GM18951 (cell line): ENCODE results near the gene CAMK1.

Source experiments
- POLR2A ChIP-seq: IDR thresholded peaks from 4 replicates; pipeline ENCODE4 v1.6.1; 2011; ENCODE audit warnings: mild to moderate bottlenecking; ENCODE audit not compliant: insufficient read length, insufficient read depth; ENCODE audit errors: extremely low read depth
- in situ Hi-C: fragments of 300-500 bp; cut with MboI; formaldehyde crosslinking; loops from one replicate; pipeline ENCODE4 v1.12.0; 2022; ENCODE audit warnings: low sequenced_read_pairs, mixed read lengths, inconsistent platforms; ENCODE audit not compliant: unreplicated experiment

The CAMK1 gene

DNA sequence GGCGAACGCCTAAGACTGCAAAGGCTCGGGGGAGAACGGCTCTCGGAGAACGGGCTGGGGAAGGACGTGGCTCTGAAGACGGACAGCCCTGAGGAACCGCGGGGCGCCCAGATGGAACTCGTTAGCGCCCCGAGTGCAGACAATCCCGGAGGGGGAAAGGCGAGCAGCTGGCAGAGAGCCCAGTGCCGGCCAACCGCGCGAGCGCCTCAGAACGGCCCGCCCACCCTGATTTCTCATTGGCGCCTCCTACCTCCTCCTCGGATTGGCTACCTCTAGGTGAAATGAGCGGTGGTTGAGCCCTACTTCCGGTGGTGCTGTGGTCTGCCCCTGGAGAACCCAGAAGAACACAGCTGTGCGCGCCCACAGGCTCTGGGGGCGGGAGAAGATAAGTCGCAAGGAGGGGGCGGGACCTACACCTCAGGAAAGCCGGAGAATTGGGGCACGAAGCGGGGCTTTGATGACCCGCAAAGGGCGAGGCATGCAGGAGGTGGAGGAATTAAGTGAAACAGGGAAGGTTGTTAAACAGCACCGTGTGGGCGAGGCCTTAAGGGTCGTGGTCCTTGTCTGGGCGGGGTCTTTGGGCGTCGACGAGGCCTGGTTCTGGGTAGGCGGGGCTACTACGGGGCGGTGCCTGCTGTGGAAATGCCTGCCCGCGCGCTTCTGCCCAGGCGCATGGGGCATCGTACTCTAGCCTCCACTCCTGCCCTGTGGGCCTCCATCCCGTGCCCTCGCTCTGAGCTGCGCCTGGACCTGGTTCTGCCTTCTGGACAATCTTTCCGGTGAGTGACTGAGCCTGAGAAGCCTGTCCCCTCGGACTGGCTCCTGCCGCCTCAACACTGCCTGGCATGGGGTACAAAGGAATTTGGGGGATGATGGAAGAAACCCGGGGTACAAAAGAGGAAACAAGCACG is 19.8 kb downstream of the CAMK1 start, which contains the start of gene OGG1:
OGG1 (plus strand) TSS at position 308 of the 911 bp plus-strand sequence; CDS start at position 643, 335 bp downstream.
- in situ Hi-C loops = no loop called here
- peak; percentile 70 for TF ChIP-seq POLR2A

GRCh38 chr3:9749296-9749644 is 20.5 kb downstream of the CAMK1 start:
- in situ Hi-C loops = no loop called here
- no peak for TF ChIP-seq POLR2A

DNA sequence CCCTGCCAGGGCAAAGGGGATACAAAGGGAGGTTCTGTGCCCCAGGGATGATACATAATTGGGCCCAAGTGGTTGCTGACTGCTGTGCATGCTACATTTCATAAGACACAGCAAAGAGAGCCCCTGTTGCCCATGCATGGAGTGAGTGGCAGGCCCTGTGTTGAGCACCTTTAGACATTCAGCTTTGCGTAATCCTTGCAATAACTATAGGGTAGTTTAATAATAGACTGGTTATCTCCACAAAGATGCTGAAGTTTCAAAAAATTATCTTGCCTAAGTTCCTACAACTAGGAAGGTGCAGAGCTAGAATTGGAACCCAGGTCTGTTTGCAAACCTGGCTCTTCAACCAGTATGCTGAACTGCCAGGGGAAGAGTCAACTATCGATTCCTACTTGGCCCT is 21.7 kb downstream of the CAMK1 start:
- no peak for TF ChIP-seq POLR2A
- in situ Hi-C loops = no loop called here

DNA sequence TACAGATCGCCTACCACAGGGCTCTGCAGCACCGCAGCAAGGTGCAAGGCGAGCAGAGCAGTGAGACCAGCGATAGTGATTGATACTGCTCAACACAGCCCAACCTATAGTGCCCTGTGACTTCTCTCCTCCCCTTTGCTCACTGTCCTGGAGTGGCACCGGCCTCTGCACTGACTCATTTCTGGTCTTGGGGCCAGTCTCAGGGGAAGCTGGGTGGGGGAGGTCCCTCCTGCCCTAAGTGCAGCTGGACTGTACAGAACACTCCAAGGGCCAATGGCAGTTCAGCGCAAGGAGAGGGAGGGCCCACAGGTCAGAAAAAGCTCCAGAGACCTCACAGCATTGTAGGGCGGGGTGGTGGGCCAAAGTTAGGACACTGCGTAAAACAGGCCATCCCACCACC is 22.5 kb downstream of the CAMK1 start:
- no peak for TF ChIP-seq POLR2A
- in situ Hi-C loops = no loop called here

DNA sequence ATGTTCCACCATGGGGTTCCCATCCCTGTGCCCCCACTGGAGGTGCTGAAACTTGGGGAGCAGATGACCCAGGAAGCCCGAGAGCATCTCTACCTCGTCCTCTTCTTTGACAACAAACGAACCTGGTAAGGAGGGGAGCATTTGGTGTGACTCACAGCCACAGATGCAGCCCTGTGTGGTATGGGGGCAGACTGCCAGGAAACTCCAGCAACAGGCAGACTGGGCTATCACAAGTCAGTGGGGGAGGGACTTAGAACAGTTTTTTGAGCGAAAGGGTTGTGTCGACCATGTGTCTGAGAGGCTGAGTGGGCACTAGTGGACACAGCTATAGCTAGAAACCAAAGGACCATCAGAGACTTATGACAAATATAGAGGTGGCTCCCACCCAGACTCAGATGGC is 23.4 kb downstream of the CAMK1 start:
- in situ Hi-C loops = no loop called here
- no peak for TF ChIP-seq POLR2A

GRCh38 chr3:9745521-9745920 is 24.2 kb downstream of the CAMK1 start:
- in situ Hi-C loops = no loop called here
- no peak for TF ChIP-seq POLR2A

DNA sequence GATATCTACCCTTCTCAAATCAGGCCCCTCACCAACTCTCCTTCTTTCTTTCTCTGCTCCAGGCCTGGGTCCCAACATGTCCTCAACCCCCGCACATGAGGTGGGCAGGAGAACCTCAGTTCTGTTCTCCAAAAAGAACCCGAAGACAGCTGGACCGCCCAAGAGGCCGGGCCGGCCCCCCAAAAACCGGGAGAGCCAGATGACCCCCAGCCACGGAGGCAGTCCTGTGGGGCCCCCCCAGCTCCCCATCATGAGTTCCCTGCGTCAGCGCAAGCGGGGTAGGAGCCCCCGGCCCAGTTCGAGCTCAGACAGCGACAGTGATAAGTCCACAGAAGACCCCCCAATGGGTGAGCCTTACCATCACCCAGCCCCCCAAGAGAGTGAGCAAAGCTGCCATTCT is 25.6 kb downstream of the CAMK1 start:
- no peak for TF ChIP-seq POLR2A
- in situ Hi-C loops = no loop called here

DNA sequence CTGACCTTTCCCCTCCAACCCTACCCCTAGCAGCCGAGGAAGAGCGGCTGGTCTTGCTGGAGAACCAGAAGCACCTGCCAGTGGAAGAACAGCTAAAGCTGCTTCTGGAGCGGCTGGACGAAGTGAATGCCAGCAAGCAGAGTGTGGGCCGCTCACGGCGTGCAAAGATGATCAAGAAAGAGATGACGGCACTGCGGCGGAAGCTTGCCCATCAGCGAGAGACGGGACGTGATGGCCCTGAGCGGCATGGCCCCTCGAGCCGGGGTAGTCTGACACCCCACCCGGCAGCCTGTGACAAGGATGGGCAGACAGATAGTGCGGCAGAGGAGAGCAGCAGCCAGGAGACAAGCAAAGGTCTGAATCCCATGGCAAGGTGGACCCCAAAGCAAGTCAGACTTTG is 26.2 kb downstream of the CAMK1 start:
- in situ Hi-C loops = no loop called here
- TF ChIP-seq POLR2A = no peak

DNA sequence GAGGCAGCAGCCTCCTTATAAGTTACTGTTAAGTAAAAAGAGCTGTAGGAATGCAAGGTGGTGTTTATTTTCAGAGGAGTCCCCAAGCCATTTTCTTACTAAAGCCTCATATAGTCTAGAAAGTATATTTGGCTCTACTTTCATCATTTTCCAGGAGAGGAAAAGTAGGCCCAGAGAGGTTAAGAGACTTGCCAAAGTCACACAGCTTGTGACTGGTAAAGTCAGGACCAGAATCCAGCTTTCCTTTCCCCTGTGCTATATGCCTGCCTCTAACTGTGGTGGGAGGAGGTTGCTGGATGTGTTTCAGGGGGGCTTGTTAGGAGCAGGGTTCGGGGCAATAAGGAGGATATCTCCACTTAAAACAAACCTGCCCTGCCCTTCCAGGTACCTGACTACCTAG is 27.2 kb downstream of the CAMK1 start:
- in situ Hi-C loops = no loop called here
- no peak for TF ChIP-seq POLR2A

DNA sequence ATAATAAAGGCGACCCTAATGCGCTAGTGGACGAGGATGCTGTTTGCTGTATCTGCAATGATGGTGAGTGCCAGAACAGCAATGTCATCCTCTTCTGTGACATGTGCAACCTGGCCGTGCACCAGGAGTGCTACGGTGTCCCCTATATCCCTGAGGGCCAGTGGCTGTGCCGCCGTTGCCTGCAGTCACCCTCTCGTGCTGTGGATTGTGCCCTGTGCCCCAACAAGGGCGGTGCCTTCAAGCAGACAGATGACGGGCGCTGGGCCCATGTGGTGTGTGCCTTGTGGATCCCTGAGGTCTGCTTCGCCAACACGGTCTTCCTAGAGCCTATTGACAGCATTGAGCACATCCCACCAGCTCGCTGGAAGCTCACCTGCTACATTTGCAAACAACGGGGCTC is 30.6 kb downstream of the CAMK1 start:
- in situ Hi-C loops = no loop called here
- no peak for TF ChIP-seq POLR2A

- in situ Hi-C loops = no loop called here
- TF ChIP-seq POLR2A = no peak
These were observed 32.9 kb downstream of the CAMK1 start for GRCh38 chr3:9736831-9737230.

DNA sequence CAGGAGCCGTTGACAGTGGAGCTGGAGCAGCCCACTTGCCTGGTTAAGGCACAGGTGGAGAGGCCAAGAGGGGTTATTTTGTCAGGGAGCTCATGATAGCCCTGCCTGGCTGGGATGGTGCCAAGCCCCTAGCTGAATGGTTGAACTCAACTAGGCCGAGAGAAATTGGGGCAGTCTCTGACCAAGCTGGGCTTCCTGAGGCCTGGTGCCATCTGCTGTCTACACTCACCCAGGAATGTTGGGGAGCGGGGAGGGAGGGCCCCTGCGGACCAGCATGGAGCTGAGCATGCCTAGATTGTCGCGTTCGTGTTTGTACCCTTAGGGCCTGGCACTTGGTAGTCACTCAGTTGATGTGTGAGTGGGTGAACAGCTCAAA is 37.0 kb downstream of the CAMK1 start:
- in situ Hi-C loops = no loop called here
- no peak for TF ChIP-seq POLR2A

DNA sequence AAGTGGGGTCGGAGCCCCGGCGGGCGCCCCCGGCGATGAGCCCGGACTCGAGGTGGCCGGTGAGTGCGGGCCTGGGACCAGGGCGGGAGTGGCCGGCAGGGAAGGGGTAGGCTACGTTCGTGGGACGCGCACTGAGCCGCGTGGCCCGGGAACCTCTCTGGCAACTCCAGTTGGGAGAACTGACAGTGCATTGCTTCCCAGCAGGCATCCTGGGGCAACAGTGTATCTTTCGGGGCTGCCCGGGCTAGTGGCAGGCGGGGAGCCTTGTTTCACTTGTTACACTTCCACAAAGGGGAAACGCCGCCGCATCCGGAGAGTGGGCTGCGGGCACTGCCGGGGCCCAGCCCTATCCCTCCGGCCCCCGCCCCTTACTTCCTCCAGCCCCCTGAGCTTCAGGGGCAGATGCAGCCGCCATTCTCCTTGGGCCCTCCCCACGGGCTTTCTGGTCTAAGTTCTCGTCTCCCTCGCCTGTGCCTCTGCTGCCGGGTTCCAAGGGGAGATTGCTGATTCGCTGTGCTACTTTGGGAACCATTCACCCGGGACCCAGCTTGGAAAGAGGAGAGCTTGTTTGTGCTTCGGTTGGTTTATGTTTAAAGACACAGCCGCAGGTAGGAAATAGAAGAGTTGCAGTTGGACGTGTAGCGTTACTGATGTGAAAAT is 37.5 kb downstream of the CAMK1 start:
- TF ChIP-seq POLR2A = no peak
- in situ Hi-C loops = no loop called here
